ENCODE measurements around the gene RNF41.
"Not testable (repeated sequence)": the region's sequence is repeated elsewhere in the genome, so short reads cannot be mapped to it uniquely, and the experiment has no call there.

DNA sequence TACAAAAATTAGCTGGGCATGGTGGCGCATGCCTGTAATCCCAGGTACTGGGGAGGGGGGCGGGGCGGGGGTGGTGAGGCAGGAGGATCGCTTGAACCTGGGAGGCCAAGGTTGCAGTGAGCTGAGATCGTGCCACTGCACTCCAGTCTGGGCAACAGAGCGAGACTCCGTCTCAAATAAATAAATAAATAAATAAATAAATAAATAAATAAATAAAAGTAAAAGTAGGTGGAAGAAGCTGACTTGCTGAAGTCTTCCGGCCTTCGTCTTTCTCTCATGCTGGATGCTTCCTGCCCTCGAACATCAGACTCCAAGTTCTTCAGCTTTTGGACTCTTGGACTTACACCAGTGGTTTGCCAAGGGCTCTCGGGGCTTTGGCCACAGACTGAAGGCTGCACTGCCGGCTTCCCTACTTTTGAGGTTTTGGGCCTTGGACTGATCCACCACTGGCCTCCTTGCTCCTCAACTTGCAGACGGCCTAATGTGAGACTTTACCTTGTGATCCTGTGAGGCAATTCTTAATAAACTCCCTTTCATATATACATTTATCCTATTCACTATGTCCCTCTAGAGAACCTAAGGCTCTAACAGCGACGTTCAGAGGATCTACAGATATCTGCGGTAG lies 44.5 kb upstream of the RNF41 start:
- TF ChIP-seq, protein P1, sequence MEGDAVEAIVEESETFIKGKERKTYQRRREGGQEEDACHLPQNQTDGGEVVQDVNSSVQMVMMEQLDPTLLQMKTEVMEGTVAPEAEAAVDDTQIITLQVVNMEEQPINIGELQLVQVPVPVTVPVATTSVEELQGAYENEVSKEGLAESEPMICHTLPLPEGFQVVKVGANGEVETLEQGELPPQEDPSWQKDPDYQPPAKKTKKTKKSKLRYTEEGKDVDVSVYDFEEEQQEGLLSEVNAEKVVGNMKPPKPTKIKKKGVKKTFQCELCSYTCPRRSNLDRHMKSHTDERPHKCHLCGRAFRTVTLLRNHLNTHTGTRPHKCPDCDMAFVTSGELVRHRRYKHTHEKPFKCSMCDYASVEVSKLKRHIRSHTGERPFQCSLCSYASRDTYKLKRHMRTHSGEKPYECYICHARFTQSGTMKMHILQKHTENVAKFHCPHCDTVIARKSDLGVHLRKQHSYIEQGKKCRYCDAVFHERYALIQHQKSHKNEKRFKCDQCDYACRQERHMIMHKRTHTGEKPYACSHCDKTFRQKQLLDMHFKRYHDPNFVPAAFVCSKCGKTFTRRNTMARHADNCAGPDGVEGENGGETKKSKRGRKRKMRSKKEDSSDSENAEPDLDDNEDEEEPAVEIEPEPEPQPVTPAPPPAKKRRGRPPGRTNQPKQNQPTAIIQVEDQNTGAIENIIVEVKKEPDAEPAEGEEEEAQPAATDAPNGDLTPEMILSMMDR (IDR thresholded peaks at IDR 0.05; ENCODE audit: insufficient read depth, low read length, poor library complexity, severe bottlenecking), result not testable (repeated sequence)
- not testable (repeated sequence) for TF ChIP-seq EZH2phosphoT487 (conservative IDR thresholded peaks at IDR 0.05; ENCODE audit: low read length)

All from SU-DHL-6 (cell line).